Measurements from ENCODE around the gene LTBP1. TPM values are rescaled to one million over a fixed set of nuclear protein-coding genes. Genes with fewer than 3 reads are reported as not detected.

LTBP1 gene
- total and polyA plus RNA-seq, 2 donors (not counting 1 experiment from before 2014, with no cell fraction given): 0.69 TPM; not detected in 1

DNA sequence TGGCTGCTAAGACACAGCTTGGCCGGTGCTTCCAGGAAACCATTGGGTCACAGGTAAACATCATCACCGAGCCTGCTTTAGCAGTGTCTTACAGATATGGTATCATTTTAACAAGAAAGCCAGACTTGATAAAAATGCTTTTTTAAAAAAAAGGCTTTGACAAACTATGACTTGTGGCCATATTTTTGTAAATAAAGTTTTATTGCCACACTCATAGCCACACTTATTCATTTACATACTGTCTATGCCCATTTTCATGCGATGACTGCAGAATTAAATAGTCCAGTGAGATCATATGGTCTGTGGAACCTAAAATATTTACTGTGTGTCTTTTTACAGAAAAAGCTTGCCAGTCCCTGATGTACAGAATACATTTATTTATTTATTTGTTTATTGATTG, 242.0 kb downstream of the LTBP1 start:
- H3K9me3 ChIP-seq (ENCODE audit: control extremely low read depth in 1 of 3, control insufficient read depth in 2 of 3, insufficient read depth in 1 of 3, low read length in 2 of 3): no peaks in the 10 kb centered on the region
- no peak for ATAC-seq (ENCODE audit: low read depth)
- POLR2A ChIA-PET: no interaction called here
- no peak overlapping the region for H3K4me2 ChIP-seq (replicated peaks; ENCODE audit: low read depth, low read length, poor library complexity, severe bottlenecking)
- no peak overlapping the region for H3K4me3 ChIP-seq (ENCODE audit: control extremely low read depth in 1 of 5, extremely low read depth in 1 of 5, insufficient read depth in 1 of 5, low read depth in 2 of 5, low read length in 4 of 5)
- WGBS (ENCODE audit: insufficient coverage): 100% methylated on average over 1 of the region's 3 CpGs
- peaks cover 4% of the 10 kb centered on the region for H3K27me3 Mint-ChIP-seq
- CTCF ChIA-PET: interaction anchor here (0.6 kb wide), 1 partner anchor 212 kb away, joined by 3 read pairs; no protein-coding TSS in a partner anchor
- H3K79me2 ChIP-seq (ENCODE audit: control insufficient read depth, insufficient read depth, low read length): no peaks in the 10 kb centered on the region
- intact Hi-C loops (cut with micrococcal nuclease): no loop called here
- TF ChIP-seq EZH2 (IDR thresholded peaks at IDR 0.05; ENCODE audit: borderline replicate concordance, insufficient read depth, low read depth, low read length, poor library complexity, severe bottlenecking): no peak
- TF ChIP-seq, protein P1, sequence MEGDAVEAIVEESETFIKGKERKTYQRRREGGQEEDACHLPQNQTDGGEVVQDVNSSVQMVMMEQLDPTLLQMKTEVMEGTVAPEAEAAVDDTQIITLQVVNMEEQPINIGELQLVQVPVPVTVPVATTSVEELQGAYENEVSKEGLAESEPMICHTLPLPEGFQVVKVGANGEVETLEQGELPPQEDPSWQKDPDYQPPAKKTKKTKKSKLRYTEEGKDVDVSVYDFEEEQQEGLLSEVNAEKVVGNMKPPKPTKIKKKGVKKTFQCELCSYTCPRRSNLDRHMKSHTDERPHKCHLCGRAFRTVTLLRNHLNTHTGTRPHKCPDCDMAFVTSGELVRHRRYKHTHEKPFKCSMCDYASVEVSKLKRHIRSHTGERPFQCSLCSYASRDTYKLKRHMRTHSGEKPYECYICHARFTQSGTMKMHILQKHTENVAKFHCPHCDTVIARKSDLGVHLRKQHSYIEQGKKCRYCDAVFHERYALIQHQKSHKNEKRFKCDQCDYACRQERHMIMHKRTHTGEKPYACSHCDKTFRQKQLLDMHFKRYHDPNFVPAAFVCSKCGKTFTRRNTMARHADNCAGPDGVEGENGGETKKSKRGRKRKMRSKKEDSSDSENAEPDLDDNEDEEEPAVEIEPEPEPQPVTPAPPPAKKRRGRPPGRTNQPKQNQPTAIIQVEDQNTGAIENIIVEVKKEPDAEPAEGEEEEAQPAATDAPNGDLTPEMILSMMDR (IDR thresholded peaks at IDR 0.05): no peak
- DNase-seq: no peak
- no peak overlapping the region for H3K27ac ChIP-seq (ENCODE audit: low read length in 2 of 2)
- no peak overlapping the region for H3K9ac ChIP-seq (ENCODE audit: low read length)
- no peak overlapping the region for H3K4me3 Mint-ChIP-seq
- H3K27ac Mint-ChIP-seq: no peak overlapping the region
- H3K4me1 ChIP-seq (ENCODE audit: control insufficient read depth in 2 of 2, insufficient read depth in 2 of 2, low read length in 2 of 2): no peaks in the 10 kb centered on the region
- no peaks in the 10 kb centered on the region for H4K20me1 ChIP-seq (ENCODE audit: control insufficient read depth, insufficient read depth, low read length, poor library complexity, severe bottlenecking)
- H3K4me1 Mint-ChIP-seq: no peaks in the 10 kb centered on the region
- H3K9me3 Mint-ChIP-seq (ENCODE audit: insufficient read depth): no peaks in the 10 kb centered on the region
- H2AFZ ChIP-seq (ENCODE audit: insufficient read depth, low read depth, low read length, poor library complexity, severe bottlenecking): no peak overlapping the region
- no peaks in the 10 kb centered on the region for H3K36me3 ChIP-seq (replicated peaks in 1 of 2; ENCODE audit: control extremely low read depth in 1 of 2, control insufficient read depth in 1 of 2, extremely low read depth in 1 of 2, insufficient read depth in 2 of 2, low read length in 1 of 2)
- no peaks in the 10 kb centered on the region for H3K27me3 ChIP-seq (replicated peaks in 1 of 4; ENCODE audit: control extremely low read depth in 1 of 4, control insufficient read depth in 3 of 4, insufficient read depth in 4 of 4, low read length in 3 of 4)

DNA sequence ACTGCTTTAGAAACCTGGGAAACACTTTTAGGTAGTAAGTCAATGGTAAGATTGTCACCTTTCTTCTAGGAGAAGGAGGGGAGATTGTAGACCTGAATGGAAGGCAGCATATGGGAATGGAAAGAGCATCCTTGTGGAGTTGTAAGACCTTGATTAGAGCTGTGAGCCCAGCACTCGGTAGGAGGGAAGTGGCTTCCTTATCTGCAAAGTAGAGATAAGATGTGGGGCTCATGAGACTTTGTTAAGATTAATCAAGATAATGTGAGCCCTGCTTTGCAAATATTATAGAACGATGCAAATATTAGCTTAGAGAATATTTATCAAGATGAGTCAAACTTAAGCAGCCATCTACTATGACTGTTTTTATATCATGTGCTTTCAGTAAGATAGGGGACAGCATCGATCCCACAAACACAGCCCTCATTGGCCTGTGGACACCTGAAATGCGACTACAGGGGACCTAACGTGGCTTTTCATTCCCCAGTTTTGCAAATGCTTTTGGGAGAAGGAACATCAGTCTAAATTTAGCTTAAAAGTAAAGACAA, 243.7 kb downstream of the LTBP1 start:
- CTCF ChIA-PET: no interaction called here
- Histone ChIP-seq H3K36me3 (replicated peaks in 1 of 2; ENCODE audit: control extremely low read depth in 1 of 2, control insufficient read depth in 1 of 2, extremely low read depth in 1 of 2, insufficient read depth in 2 of 2, low read length in 1 of 2) (no peaks in the 10 kb centered on the region), H3K27ac (ENCODE audit: low read length in 2 of 2) (no peak overlapping the region), H3K4me3 (ENCODE audit: control extremely low read depth in 1 of 5, extremely low read depth in 1 of 5, insufficient read depth in 1 of 5, low read depth in 2 of 5, low read length in 4 of 5) (no peak overlapping the region), H3K79me2 (ENCODE audit: control insufficient read depth, insufficient read depth, low read length) (no peaks in the 10 kb centered on the region), H3K9ac (ENCODE audit: low read length) (no peak overlapping the region), H3K4me1 (ENCODE audit: control insufficient read depth in 2 of 2, insufficient read depth in 2 of 2, low read length in 2 of 2) (no peaks in the 10 kb centered on the region), H3K4me2 (replicated peaks; ENCODE audit: low read depth, low read length, poor library complexity, severe bottlenecking) (no peak overlapping the region), H3K9me3 (ENCODE audit: control extremely low read depth in 1 of 3, control insufficient read depth in 2 of 3, insufficient read depth in 1 of 3, low read length in 2 of 3) (no peaks in the 10 kb centered on the region), H2AFZ (ENCODE audit: insufficient read depth, low read depth, low read length, poor library complexity, severe bottlenecking) (no peak overlapping the region), H3K27me3 (replicated peaks in 1 of 4; ENCODE audit: control extremely low read depth in 1 of 4, control insufficient read depth in 3 of 4, insufficient read depth in 4 of 4, low read length in 3 of 4) (no peaks in the 10 kb centered on the region), H4K20me1 (ENCODE audit: control insufficient read depth, insufficient read depth, low read length, poor library complexity, severe bottlenecking) (no peaks in the 10 kb centered on the region)
- no peaks in the 10 kb centered on the region for H3K4me1 Mint-ChIP-seq
- WGBS (ENCODE audit: insufficient coverage): 0% methylated on average over 1 of the region's 5 CpGs
- peaks cover 4% of the 10 kb centered on the region for H3K27me3 Mint-ChIP-seq
- H3K4me3 Mint-ChIP-seq: no peak overlapping the region
- DNase-seq: no peak
- ATAC-seq (ENCODE audit: low read depth): no peak
- POLR2A ChIA-PET: no interaction called here
- no peak overlapping the region for H3K27ac Mint-ChIP-seq
- intact Hi-C loops (cut with micrococcal nuclease): no loop called here
- TF ChIP-seq EZH2 (IDR thresholded peaks at IDR 0.05; ENCODE audit: borderline replicate concordance, insufficient read depth, low read depth, low read length, poor library complexity, severe bottlenecking): no peak
- TF ChIP-seq, protein P1 (IDR thresholded peaks at IDR 0.05): no peak
- H3K9me3 Mint-ChIP-seq (ENCODE audit: insufficient read depth): no peaks in the 10 kb centered on the region
